WI38 (cell line): ENCODE data around the gene FAM222A.

ENCODE experiments used
- H3K4me3 ChIP-seq: 2 replicates; pipeline ENCODE4 v1.5.1; 2011; ENCODE audit warnings: low read depth, mild to moderate bottlenecking, control low read depth, low read length
- CTCF ChIP-seq: IDR thresholded peaks from 2 replicates; pipeline ENCODE4 v1.5.1; 2012; ENCODE audit warnings: low read depth, mild to moderate bottlenecking, control low read depth, low read length

FAM222A gene

DNA sequence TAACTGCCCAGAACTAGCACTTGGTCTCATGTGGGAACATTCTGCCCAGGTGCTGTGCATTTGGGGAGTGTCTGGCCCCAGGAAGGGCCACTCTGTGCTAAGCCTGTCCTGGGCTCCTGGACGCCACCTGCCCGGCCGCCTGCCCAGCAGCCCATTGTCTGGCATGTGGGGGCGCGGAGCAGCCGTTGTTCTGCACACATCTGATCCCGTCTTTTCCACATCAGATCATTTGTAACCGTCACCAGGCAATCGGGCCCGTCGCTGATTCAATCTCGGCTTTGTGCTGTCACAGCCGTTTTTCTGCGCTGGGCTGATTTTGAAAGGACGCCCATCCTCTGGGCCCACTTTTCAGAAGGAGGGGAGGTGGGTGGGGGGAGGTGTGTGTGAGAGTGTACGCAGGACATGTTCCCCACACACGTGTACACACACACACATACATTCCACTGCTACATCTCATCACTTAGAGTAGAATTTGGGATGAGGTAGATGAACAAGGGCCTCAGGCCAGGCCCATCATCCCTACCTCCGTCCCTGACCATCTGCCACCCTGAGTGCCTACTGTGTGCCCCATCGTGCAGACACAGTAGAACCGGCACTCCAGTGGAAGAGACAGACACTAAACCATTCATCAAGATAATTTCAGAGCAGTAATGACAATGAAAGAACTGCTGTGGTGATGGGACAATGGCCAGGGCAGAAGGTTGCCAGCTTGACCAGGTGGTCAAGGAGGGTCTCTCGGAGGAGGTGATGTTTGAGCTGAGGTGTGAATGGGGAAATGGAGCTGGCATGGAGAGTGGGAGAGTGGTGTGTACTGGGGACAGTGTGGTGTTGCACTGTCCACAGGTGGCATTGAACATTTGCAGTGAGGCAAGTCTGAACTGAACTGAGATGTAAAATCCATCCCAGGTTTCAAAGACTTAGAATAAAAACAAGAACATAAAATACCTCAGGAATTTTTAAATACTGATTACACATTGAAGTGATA, 19.0 kb downstream of the FAM222A start:
- TF ChIP-seq CTCF: no peak
- H3K4me3 ChIP-seq: no peak overlapping the region

- TF ChIP-seq CTCF: no peak
- no peak overlapping the region for H3K4me3 ChIP-seq
These were observed 20.8 kb downstream of the FAM222A start for GRCh38 chr12:109734219-109735000.

GRCh38 chr12:109735051-109735521, 21.5 kb downstream of the FAM222A start:
- no peak for TF ChIP-seq CTCF
- no peak overlapping the region for H3K4me3 ChIP-seq

- H3K4me3 ChIP-seq: no peak overlapping the region
- no peak for TF ChIP-seq CTCF
These were observed 22.4 kb downstream of the FAM222A start for GRCh38 chr12:109735825-109736551.

DNA sequence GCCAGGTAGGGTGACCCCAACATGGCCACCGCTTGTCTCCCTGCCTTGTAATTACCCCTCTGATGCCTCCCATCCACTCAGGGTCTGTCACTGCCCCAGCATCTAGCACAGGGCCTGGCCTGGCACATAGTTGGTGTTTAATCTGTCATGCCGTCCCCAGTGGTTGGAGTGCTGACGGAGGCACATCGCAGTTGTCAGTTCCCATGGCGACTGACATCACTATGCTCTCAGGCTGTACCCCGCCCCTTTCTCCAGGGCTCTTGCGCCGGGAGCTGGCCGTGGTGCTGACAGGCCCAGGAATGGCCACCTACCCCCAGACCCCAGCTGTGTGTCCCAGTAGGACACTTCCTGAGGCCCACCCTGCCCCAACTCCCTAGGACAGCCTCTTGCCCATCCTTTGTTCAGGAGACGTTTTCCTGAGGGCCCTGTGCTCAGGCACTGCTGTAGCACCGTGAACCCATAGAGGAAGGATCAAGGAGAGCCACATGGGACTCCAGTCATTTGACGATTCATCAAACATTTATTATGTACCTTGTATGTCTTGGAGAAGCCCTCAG, 23.0 kb downstream of the FAM222A start:
- H3K4me3 ChIP-seq: no peak overlapping the region
- no peak for TF ChIP-seq CTCF

- H3K4me3 ChIP-seq: no peak overlapping the region
- no peak for TF ChIP-seq CTCF
These were observed 23.5 kb downstream of the FAM222A start for GRCh38 chr12:109737126-109737525.
